Measurements from ENCODE around the gene PRSS53. TPM values are rescaled to one million over a fixed set of nuclear protein-coding genes. Genes with fewer than 3 reads are reported as not detected.

The PRSS53 gene
- total RNA-seq, 4 donors from 2014 or later, result 0.93 to 1.9 (median 1.6) TPM

- peaks cover 15 to 23% of the 10 kb centered on the region in 2 donors for H3K36me3 ChIP-seq
- no peak for DNase-seq
- no peaks in the 10 kb centered on the region for H3K27me3 ChIP-seq
- 95 to 98% methylated on average over 11 to 37 of the region's 42 CpGs for WGBS, 2 donors
- no peaks in the 10 kb centered on the region for H3K9me3 ChIP-seq
- H3K27ac ChIP-seq, result no peak overlapping the region
- intact Hi-C loops (cut with DNase I), result no loop called here
- H3K4me3 ChIP-seq (replicated peaks in 1 of 3), result no peak overlapping the region
- no peak for TF ChIP-seq CTCF (IDR thresholded peaks at IDR 0.05)
- TF ChIP-seq POLR2A (IDR thresholded peaks at IDR 0.05), result no peak
- no peaks in the 10 kb centered on the region for H3K4me1 ChIP-seq
Observed at GRCh38 chr16:31061126-31061812, 27.5 kb downstream of the PRSS53 start.

GRCh38 chr16:31055613-31056012, 33.1 kb downstream of the PRSS53 start:
- intact Hi-C loops (cut with DNase I), result no loop called here
- Histone ChIP-seq H3K27me3 (no peaks in the 10 kb centered on the region), H3K36me3 (peaks cover 0 to 2% of the 10 kb centered on the region in 2 donors), H3K4me3 (replicated peaks in 1 of 3) (no peak overlapping the region), H3K27ac (no peak overlapping the region), H3K9me3 (no peaks in the 10 kb centered on the region), H3K4me1 (no peaks in the 10 kb centered on the region)
- WGBS, 2 donors, result 87 to 95% methylated on average over 4 of the region's 4 CpGs
- DNase-seq, result no peak
- TF ChIP-seq CTCF (IDR thresholded peaks at IDR 0.05) (no peak), POLR2A (IDR thresholded peaks at IDR 0.05) (no peak)

GRCh38 chr16:31052114-31052513, 36.6 kb downstream of the PRSS53 start:
- intact Hi-C loops (cut with DNase I), result no loop called here
- 70 to 76% methylated on average over 2 of the region's 2 CpGs for WGBS, 2 donors
- H3K27me3 ChIP-seq, result no peaks in the 10 kb centered on the region
- H3K4me1 ChIP-seq, result no peaks in the 10 kb centered on the region
- no peaks in the 10 kb centered on the region for H3K9me3 ChIP-seq
- no peak for TF ChIP-seq CTCF (IDR thresholded peaks at IDR 0.05)
- no peak for TF ChIP-seq POLR2A (IDR thresholded peaks at IDR 0.05)
- no peak overlapping the region for H3K4me3 ChIP-seq (replicated peaks in 1 of 3)
- DNase-seq, result no peak
- H3K36me3 ChIP-seq, result no peaks in the 10 kb centered on the region
- H3K27ac ChIP-seq, result no peak overlapping the region

GRCh38 chr16:31050280-31051030, 38.3 kb downstream of the PRSS53 start:
- Histone ChIP-seq H3K36me3 (no peaks in the 10 kb centered on the region), H3K9me3 (no peaks in the 10 kb centered on the region), H3K27me3 (no peaks in the 10 kb centered on the region), H3K4me3 (replicated peaks in 1 of 3) (no peak overlapping the region), H3K4me1 (no peaks in the 10 kb centered on the region), H3K27ac (no peak overlapping the region)
- DNase-seq, result no peak
- 82 to 86% methylated on average over 10 of the region's 10 CpGs for WGBS, 2 donors
- intact Hi-C loops (cut with DNase I), result no loop called here
- TF ChIP-seq POLR2A (IDR thresholded peaks at IDR 0.05) (no peak), CTCF (IDR thresholded peaks at IDR 0.05) (no peak)

GRCh38 chr16:31043898-31044481, 44.8 kb downstream of the PRSS53 start:
- no peaks in the 10 kb centered on the region for H3K9me3 ChIP-seq
- no peaks in the 10 kb centered on the region for H3K4me1 ChIP-seq
- H3K36me3 ChIP-seq, result peaks cover 17 to 27% of the 10 kb centered on the region in 2 donors
- intact Hi-C loops (cut with DNase I), result no loop called here
- WGBS, 2 donors, result 89 to 90% methylated on average over 4 of the region's 4 CpGs
- no peak overlapping the region for H3K27ac ChIP-seq
- H3K27me3 ChIP-seq, result no peaks in the 10 kb centered on the region
- no peak overlapping the region for H3K4me3 ChIP-seq (replicated peaks in 1 of 3)
- TF ChIP-seq POLR2A (IDR thresholded peaks at IDR 0.05) (no peak), CTCF (IDR thresholded peaks at IDR 0.05) (no peak)
- DNase-seq, result no peak
